Glutamatergic neuron (in vitro differentiated cells): Measurements from ENCODE around the gene CPE. TPM values are rescaled to one million over a fixed set of nuclear protein-coding genes. Genes with fewer than 3 reads are reported as not detected.

Experiments
- DNase-seq: peaks from one replicate; pipeline ENCODE4 v3.0.0; 2022
- H3K27ac Mint-ChIP-seq: one replicate; pipeline ENCODE4 v1.8.0; 2020; ENCODE audit warnings: mild to moderate bottlenecking, mixed read lengths, inconsistent platforms; ENCODE audit not compliant: unreplicated experiment
- H3K27me3 Mint-ChIP-seq: one replicate; pipeline ENCODE4 v1.8.0; 2020; ENCODE audit warnings: mild to moderate bottlenecking, moderate library complexity, mixed read lengths, inconsistent platforms; ENCODE audit not compliant: unreplicated experiment
- H3K36me3 Mint-ChIP-seq: one replicate; pipeline ENCODE4 v1.8.0; 2020; ENCODE audit warnings: mild to moderate bottlenecking, mixed read lengths, inconsistent platforms; ENCODE audit not compliant: unreplicated experiment
- H3K4me1 Mint-ChIP-seq: one replicate; pipeline ENCODE4 v1.8.0; 2020; ENCODE audit warnings: mild to moderate bottlenecking, low read depth, mixed read lengths, inconsistent platforms; ENCODE audit not compliant: unreplicated experiment
- H3K4me3 Mint-ChIP-seq: one replicate; pipeline ENCODE4 v1.8.0; 2020; ENCODE audit warnings: mild to moderate bottlenecking, mixed read lengths, inconsistent platforms; ENCODE audit not compliant: unreplicated experiment
- H3K9me3 Mint-ChIP-seq: one replicate; pipeline ENCODE4 v1.8.0; 2020; ENCODE audit warnings: mild to moderate bottlenecking, moderate library complexity, mixed read lengths, inconsistent platforms; ENCODE audit not compliant: unreplicated experiment
- total RNA-seq: library from RNA; stranded (reverse); fragmentation: NEBNext Ultra II Directional; extraction: Animal tissue kit (Norgen Biotek cat#: 25700); gene quantifications from one replicate; pipeline ENCODE4 v1.2.1, GENCODE V29; 2021; ENCODE audit not compliant: unreplicated experiment
- TF ChIP-seq, protein P1 (sequence below): fragments of 200-600 bp; sonication (generic); IDR thresholded peaks from one replicate; pipeline ENCODE4 v1.5.0; 2021; ENCODE audit not compliant: partially characterized antibody, unreplicated experiment

The CPE gene
- total RNA-seq, 1 donor from 2014 or later: 253 TPM

DNA sequence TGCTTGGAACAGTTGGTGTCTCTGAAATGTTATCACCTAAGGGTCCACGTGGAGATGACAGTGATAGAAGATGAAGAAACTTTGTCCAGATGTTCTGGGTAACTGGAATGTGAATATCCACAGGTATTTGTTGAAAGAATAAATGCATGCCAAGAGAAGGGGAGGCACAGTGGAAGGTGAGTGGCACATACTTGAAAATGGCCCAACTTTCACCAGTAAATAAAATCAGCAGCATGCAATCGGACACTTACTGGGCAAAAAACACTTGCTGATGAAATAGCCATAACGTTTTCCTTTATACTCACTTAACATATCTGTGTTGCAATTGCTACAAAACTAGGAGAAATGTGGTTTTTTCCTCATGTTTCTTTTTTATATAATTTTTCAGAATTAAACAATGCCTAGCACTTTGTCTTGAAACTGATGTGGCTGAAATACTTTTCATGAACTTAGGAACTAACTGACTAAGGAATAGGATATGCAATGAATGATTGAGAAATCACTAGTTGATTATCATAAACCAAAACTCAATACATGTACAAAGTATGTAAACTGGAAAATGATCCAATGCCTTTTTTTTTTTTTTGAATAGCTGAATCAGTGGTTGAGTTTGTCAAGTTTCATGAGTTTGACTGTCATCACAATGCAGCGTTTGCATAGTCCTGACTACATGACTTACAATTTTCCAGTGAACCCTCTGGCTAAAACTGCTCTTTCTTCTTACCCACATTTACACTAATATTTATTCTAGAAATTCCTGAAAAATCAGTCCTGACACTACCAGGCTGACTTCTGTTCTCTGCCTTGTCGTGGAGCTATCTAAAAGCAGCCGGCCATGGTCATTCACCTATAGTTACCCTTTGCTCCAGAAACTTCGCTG is 127.4 kb downstream of the CPE start:
- Mint-ChIP-seq H3K9me3 (no peaks in the 10 kb centered on the region), H3K4me1 (peaks cover 2% of the 10 kb centered on the region), H3K27me3 (peaks cover 5% of the 10 kb centered on the region), H3K27ac (no peak overlapping the region), H3K36me3 (no peaks in the 10 kb centered on the region), H3K4me3 (no peak overlapping the region)
- DNase-seq: no peak
- TF ChIP-seq, protein P1, sequence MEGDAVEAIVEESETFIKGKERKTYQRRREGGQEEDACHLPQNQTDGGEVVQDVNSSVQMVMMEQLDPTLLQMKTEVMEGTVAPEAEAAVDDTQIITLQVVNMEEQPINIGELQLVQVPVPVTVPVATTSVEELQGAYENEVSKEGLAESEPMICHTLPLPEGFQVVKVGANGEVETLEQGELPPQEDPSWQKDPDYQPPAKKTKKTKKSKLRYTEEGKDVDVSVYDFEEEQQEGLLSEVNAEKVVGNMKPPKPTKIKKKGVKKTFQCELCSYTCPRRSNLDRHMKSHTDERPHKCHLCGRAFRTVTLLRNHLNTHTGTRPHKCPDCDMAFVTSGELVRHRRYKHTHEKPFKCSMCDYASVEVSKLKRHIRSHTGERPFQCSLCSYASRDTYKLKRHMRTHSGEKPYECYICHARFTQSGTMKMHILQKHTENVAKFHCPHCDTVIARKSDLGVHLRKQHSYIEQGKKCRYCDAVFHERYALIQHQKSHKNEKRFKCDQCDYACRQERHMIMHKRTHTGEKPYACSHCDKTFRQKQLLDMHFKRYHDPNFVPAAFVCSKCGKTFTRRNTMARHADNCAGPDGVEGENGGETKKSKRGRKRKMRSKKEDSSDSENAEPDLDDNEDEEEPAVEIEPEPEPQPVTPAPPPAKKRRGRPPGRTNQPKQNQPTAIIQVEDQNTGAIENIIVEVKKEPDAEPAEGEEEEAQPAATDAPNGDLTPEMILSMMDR: no peak

- Mint-ChIP-seq H3K9me3 (no peaks in the 10 kb centered on the region), H3K27me3 (peaks cover 5% of the 10 kb centered on the region), H3K36me3 (no peaks in the 10 kb centered on the region), H3K27ac (no peak overlapping the region), H3K4me3 (no peak overlapping the region), H3K4me1 (peaks cover 2% of the 10 kb centered on the region)
- TF ChIP-seq, protein P1: no peak
- DNase-seq: no peak
These were observed 128.0 kb downstream of the CPE start for GRCh38 chr4:165506849-165507248.

DNA sequence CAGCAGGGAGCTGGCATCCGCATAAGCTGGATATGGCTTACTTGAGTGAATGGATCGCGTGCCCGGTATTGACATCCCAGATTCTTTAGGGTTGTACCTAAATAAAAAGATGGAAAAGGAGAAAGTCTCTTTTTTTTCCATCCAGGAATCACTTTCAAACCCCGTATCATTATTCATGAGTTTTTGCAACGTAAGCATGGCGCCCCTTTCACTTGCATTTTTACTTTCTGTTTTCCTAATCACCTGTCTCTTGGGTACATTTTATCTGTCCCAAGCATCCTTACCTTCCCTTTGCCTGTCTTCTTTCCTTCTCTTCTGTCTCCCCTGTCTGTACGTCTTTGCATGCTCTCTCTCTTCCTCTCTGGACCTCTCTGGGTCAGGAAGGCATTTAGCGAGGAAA is 128.6 kb downstream of the CPE start:
- TF ChIP-seq, protein P1: no peak
- Mint-ChIP-seq H3K4me3 (no peak overlapping the region), H3K36me3 (no peaks in the 10 kb centered on the region), H3K4me1 (peaks cover 2% of the 10 kb centered on the region), H3K27me3 (peaks cover 5% of the 10 kb centered on the region), H3K27ac (no peak overlapping the region), H3K9me3 (no peaks in the 10 kb centered on the region)
- DNase-seq: no peak

DNA sequence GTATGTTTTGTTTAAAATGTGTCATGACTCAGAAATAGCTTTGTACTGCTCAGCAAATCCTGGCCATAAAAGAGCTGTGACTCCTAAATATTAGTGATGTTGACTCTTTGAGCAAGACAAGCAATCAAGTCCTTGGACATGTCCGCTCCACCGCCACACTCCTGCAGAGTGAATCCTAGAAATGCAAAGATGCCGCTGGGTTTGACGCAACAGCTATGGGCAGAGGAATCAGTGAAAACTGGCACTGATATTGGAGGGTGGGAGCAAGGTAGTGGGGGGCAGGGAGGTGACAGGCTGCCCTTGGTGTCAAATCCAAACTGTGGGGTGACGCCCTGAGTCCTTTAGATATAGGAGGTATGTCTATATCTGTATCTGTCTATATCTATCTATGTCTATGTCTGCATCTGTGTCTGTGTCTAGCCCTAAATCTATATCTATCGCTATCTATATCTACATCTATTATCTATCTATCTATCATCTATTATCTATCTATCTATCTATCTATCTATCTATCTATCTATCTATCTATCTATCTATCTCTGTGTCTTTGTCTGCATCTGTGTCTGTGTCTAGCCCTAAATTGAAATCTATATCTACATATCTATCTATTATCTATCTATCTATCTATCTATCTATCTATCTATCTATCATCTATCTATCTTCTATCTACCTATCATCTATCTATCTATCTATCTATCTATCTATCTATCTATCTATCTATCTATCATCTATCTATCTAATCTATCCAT is 129.7 kb downstream of the CPE start:
- H3K9me3 Mint-ChIP-seq: no peaks in the 10 kb centered on the region
- peaks cover 5% of the 10 kb centered on the region for H3K27me3 Mint-ChIP-seq
- peaks cover 2% of the 10 kb centered on the region for H3K4me1 Mint-ChIP-seq
- no peak overlapping the region for H3K27ac Mint-ChIP-seq
- TF ChIP-seq, protein P1: no peak
- no peak overlapping the region for H3K4me3 Mint-ChIP-seq
- H3K36me3 Mint-ChIP-seq: no peaks in the 10 kb centered on the region
- DNase-seq: no peak

- TF ChIP-seq, protein P1: no peak
- no peaks in the 10 kb centered on the region for H3K9me3 Mint-ChIP-seq
- H3K27ac Mint-ChIP-seq: no peak overlapping the region
- peaks cover 2% of the 10 kb centered on the region for H3K27me3 Mint-ChIP-seq
- H3K4me3 Mint-ChIP-seq: no peak overlapping the region
- no peak for DNase-seq
- no peaks in the 10 kb centered on the region for H3K36me3 Mint-ChIP-seq
- H3K4me1 Mint-ChIP-seq: no peaks in the 10 kb centered on the region
These were observed 133.6 kb downstream of the CPE start for GRCh38 chr4:165512424-165512823.
